Measurements from ENCODE around the gene MAP2.

GRCh38 chr2:209671020-209671680 is 247.3 kb downstream of the MAP2 start:
- TF ChIP-seq NFRKB (IDR thresholded peaks at IDR 0.05) (no peak), SUZ12 (IDR thresholded peaks at IDR 0.05) (no peak), FOXK2 (IDR thresholded peaks at IDR 0.05) (no peak)
